Fibroblast of lung (primary cell): Measurements from ENCODE around the gene HP1BP3. TPM values are rescaled to one million over a fixed set of nuclear protein-coding genes. Genes with fewer than 3 reads are reported as not detected.

ENCODE experiments used
- DNase-seq, 2 donors: peaks; one replicate each; pipeline versions ENCODE4 v3.0.0 to v3.0.0-alpha.2; 2010; ENCODE audit warnings: low read depth in 2 of 2
- H2AFZ ChIP-seq: 2 replicates; pipeline ENCODE4 v1.5.1; 2012; ENCODE audit warnings: low read length, control low read depth, inconsistent platforms
- H3K27ac ChIP-seq: 2 replicates; pipeline ENCODE4 v1.5.1; 2011; ENCODE audit warnings: low read length, control low read depth; ENCODE audit not compliant: insufficient read depth
- H3K27me3 ChIP-seq: 2 replicates; pipeline ENCODE4 v1.5.1; 2011; ENCODE audit warnings: mild to moderate bottlenecking, low read length; ENCODE audit not compliant: control insufficient read depth, insufficient read depth
- H3K36me3 ChIP-seq: 2 replicates; pipeline ENCODE4 v1.5.1; 2011; ENCODE audit warnings: low read length; ENCODE audit not compliant: control insufficient read depth, insufficient read depth
- H3K4me1 ChIP-seq: 2 replicates; pipeline ENCODE4 v1.5.1; 2011; ENCODE audit warnings: low read length; ENCODE audit not compliant: control insufficient read depth, insufficient read depth; ENCODE audit errors: extremely low read depth
- H3K4me2 ChIP-seq: 2 replicates; pipeline ENCODE4 v1.5.1; 2011; ENCODE audit warnings: low read length, control low read depth; ENCODE audit not compliant: insufficient read depth; ENCODE audit errors: extremely low read depth
- H3K4me3 ChIP-seq, 4 experiments: fragments of 200-600 bp in 1 of 4; sonication (generic) in 1 of 4; replicated peaks in 1 of 4; 2 replicates each; pipeline ENCODE4 v1.5.1; 2011 to 2016; ENCODE audit warnings: low read length in 4 of 4, low read depth in 3 of 4, mild to moderate bottlenecking in 3 of 4, control low read depth in 2 of 4, inconsistent platforms in 1 of 4, mixed read lengths in 1 of 4; ENCODE audit not compliant: insufficient read depth in 1 of 4; ENCODE audit errors: control extremely low read depth in 1 of 4
- H3K79me2 ChIP-seq: 2 replicates; pipeline ENCODE4 v1.5.1; 2012; ENCODE audit warnings: mild to moderate bottlenecking, low read length, inconsistent platforms; ENCODE audit not compliant: control insufficient read depth, insufficient read depth
- H3K9ac ChIP-seq: 2 replicates; pipeline ENCODE4 v1.5.1; 2011; ENCODE audit warnings: mild to moderate bottlenecking, low read length, control low read depth; ENCODE audit not compliant: insufficient read depth
- H3K9me3 ChIP-seq: 2 replicates; pipeline ENCODE4 v1.5.1; 2012; ENCODE audit warnings: low read depth, low read length; ENCODE audit not compliant: control insufficient read depth, insufficient read depth
- H4K20me1 ChIP-seq: 2 replicates; pipeline ENCODE4 v1.5.1; 2011; ENCODE audit warnings: low read length; ENCODE audit not compliant: control insufficient read depth, insufficient read depth; ENCODE audit errors: extremely low read depth
- EZH2 ChIP-seq: IDR thresholded peaks from 2 replicates; pipeline ENCODE4 v1.5.1; 2012; ENCODE audit warnings: low read length, control low read depth, mild to moderate bottlenecking; ENCODE audit errors: missing control alignments
- polyA plus RNA-seq, 2 donors: library from polyadenylated mRNA; depleted of rRNA in 1 of 2; stranded (reverse) in 1 of 2; unstranded in 1 of 2; fragments of >200 nt; gene quantifications; 2 replicates each; pipeline ENCODE4 v1.2.1, GENCODE V29; 2011 to 2012; ENCODE audit warnings: missing spikeins in 1 of 2
- total RNA-seq: library from RNA; depleted of rRNA; stranded (reverse); fragments of >200 nt; gene quantifications from 2 replicates; pipeline ENCODE4 v1.2.1, GENCODE V29; 2014
- TF ChIP-seq, protein P1 (sequence below), 2 donors: IDR thresholded peaks in 1 of 2; conservative IDR thresholded peaks in 1 of 2; 1 replicate in 1 of 2; 2 replicates in 1 of 2; pipeline ENCODE4 v1.5.1; 2011 to 2012; ENCODE audit warnings: low read length in 2 of 2, control low read depth in 1 of 2, inconsistent platforms in 1 of 2, low read depth in 1 of 2, mild to moderate bottlenecking in 1 of 2

HP1BP3 gene
- total and polyA plus RNA-seq, 2 donors (not counting 1 experiment from before 2014, with no cell fraction given) = 201 to 255 TPM

- Histone ChIP-seq H3K79me2 (peaks cover 57% of the 10 kb centered on the region), H3K36me3 (peaks cover 12% of the 10 kb centered on the region), H3K9me3 (no peaks in the 10 kb centered on the region), H3K9ac (no peak overlapping the region), H3K27ac (no peak overlapping the region), H3K4me2 (no peak overlapping the region), H4K20me1 (no peaks in the 10 kb centered on the region), H3K27me3 (no peaks in the 10 kb centered on the region), H2AFZ (no peak overlapping the region), H3K4me1 (no peaks in the 10 kb centered on the region), H3K4me3 (no peak overlapping the region)
- DNase-seq = no peak
- TF ChIP-seq, protein P1, sequence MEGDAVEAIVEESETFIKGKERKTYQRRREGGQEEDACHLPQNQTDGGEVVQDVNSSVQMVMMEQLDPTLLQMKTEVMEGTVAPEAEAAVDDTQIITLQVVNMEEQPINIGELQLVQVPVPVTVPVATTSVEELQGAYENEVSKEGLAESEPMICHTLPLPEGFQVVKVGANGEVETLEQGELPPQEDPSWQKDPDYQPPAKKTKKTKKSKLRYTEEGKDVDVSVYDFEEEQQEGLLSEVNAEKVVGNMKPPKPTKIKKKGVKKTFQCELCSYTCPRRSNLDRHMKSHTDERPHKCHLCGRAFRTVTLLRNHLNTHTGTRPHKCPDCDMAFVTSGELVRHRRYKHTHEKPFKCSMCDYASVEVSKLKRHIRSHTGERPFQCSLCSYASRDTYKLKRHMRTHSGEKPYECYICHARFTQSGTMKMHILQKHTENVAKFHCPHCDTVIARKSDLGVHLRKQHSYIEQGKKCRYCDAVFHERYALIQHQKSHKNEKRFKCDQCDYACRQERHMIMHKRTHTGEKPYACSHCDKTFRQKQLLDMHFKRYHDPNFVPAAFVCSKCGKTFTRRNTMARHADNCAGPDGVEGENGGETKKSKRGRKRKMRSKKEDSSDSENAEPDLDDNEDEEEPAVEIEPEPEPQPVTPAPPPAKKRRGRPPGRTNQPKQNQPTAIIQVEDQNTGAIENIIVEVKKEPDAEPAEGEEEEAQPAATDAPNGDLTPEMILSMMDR (conservative IDR thresholded peaks at IDR 0.05 in 1 of 2, IDR thresholded peaks at IDR 0.05 in 1 of 2; ENCODE audit: low read depth in 1 of 2, low read length in 2 of 2) = no peak
- TF ChIP-seq EZH2 = no peak
These were observed 11.4 kb downstream of the HP1BP3 start for GRCh38 chr1:20775700-20776099.

- Histone ChIP-seq H3K4me3 (no peak overlapping the region), H3K27ac (no peak overlapping the region), H4K20me1 (no peaks in the 10 kb centered on the region), H3K27me3 (no peaks in the 10 kb centered on the region), H2AFZ (no peak overlapping the region), H3K4me1 (no peaks in the 10 kb centered on the region), H3K79me2 (peaks cover 18% of the 10 kb centered on the region), H3K4me2 (no peak overlapping the region), H3K9me3 (no peaks in the 10 kb centered on the region), H3K9ac (no peak overlapping the region), H3K36me3 (peaks cover 22% of the 10 kb centered on the region)
- no peak for TF ChIP-seq EZH2
- TF ChIP-seq, protein P1 (conservative IDR thresholded peaks at IDR 0.05 in 1 of 2, IDR thresholded peaks at IDR 0.05 in 1 of 2; ENCODE audit: low read depth in 1 of 2, low read length in 2 of 2) = no peak
- no peak for DNase-seq
These were observed 15.3 kb downstream of the HP1BP3 start for GRCh38 chr1:20771780-20772179.

- H2AFZ ChIP-seq = no peak overlapping the region
- H3K4me2 ChIP-seq = no peak overlapping the region
- H3K36me3 ChIP-seq = peaks cover 22% of the 10 kb centered on the region
- no peak overlapping the region for H3K4me3 ChIP-seq
- TF ChIP-seq, protein P1 (conservative IDR thresholded peaks at IDR 0.05 in 1 of 2, IDR thresholded peaks at IDR 0.05 in 1 of 2; ENCODE audit: low read depth in 1 of 2, low read length in 2 of 2) = no peak
- TF ChIP-seq EZH2 = no peak
- DNase-seq = no peak
- H4K20me1 ChIP-seq = no peaks in the 10 kb centered on the region
- H3K79me2 ChIP-seq = peaks cover 10% of the 10 kb centered on the region
- H3K27ac ChIP-seq = no peak overlapping the region
- H3K4me1 ChIP-seq = no peaks in the 10 kb centered on the region
- no peaks in the 10 kb centered on the region for H3K27me3 ChIP-seq
- no peak overlapping the region for H3K9ac ChIP-seq
- no peaks in the 10 kb centered on the region for H3K9me3 ChIP-seq
These were observed 16.6 kb downstream of the HP1BP3 start for GRCh38 chr1:20770314-20771087.
